ENCODE data around the gene TM4SF20. TPM values are rescaled to one million over a fixed set of nuclear protein-coding genes. Genes with fewer than 3 reads are reported as not detected.

The TM4SF20 gene
- polyA plus RNA-seq, 1 donor from 2014 or later, result not detected

- TF ChIP-seq REST (IDR thresholded peaks at IDR 0.05; ENCODE audit: borderline replicate concordance) (no peak), EP300 (conservative IDR thresholded peaks at IDR 0.05; ENCODE audit: poor library complexity, severe bottlenecking) (no peak), POLR2AphosphoS5 (IDR thresholded peaks at IDR 0.05) (no peak), TAF1 (IDR thresholded peaks at IDR 0.05; ENCODE audit: low read depth) (no peak), MXI1 (conservative IDR thresholded peaks at IDR 0.05; ENCODE audit: poor library complexity, severe bottlenecking) (no peak), EZH2 (IDR thresholded peaks at IDR 0.05; ENCODE audit: borderline replicate concordance, insufficient read depth, low read length, poor library complexity, severe bottlenecking) (no peak), CTCF (IDR thresholded peaks at IDR 0.05; ENCODE audit: poor library complexity, severe bottlenecking) (no peak), SMC3 (conservative IDR thresholded peaks at IDR 0.05; ENCODE audit: poor library complexity) (no peak), RAD21 (conservative IDR thresholded peaks at IDR 0.05) (no peak)
- H3K9ac ChIP-seq (ENCODE audit: low read length), result no peak overlapping the region
- no peaks in the 10 kb centered on the region for H3K9me3 ChIP-seq (ENCODE audit: low read length)
- H3K36me3 ChIP-seq (ENCODE audit: insufficient read depth, low read length), result no peaks in the 10 kb centered on the region
- no peaks in the 10 kb centered on the region for H4K20me1 ChIP-seq (ENCODE audit: insufficient read depth)
- no peaks in the 10 kb centered on the region for H3K27me3 ChIP-seq (ENCODE audit: insufficient read depth, low read depth, low read length)
- H3K4me2 ChIP-seq (ENCODE audit: low read length), result no peak overlapping the region
- no peak overlapping the region for H2AFZ ChIP-seq (ENCODE audit: low read depth, low read length)
- H3K4me3 ChIP-seq (ENCODE audit: low read length), result no peak overlapping the region
- no peaks in the 10 kb centered on the region for H3K9me2 ChIP-seq (ENCODE audit: insufficient read depth, low read length)
- no peaks in the 10 kb centered on the region for H3K79me2 ChIP-seq (replicated peaks; ENCODE audit: insufficient read depth, low read length)
- no peaks in the 10 kb centered on the region for H3F3A ChIP-seq (ENCODE audit: insufficient read depth, low read length, poor library complexity, severe bottlenecking)
- H3K27ac ChIP-seq (ENCODE audit: low read length), result no peak overlapping the region
These were observed 29.0 kb downstream of the TM4SF20 start for GRCh38 chr2:227349989-227350612.

- TF ChIP-seq TAF1 (IDR thresholded peaks at IDR 0.05; ENCODE audit: low read depth) (no peak), MXI1 (conservative IDR thresholded peaks at IDR 0.05; ENCODE audit: poor library complexity, severe bottlenecking) (no peak), EZH2 (IDR thresholded peaks at IDR 0.05; ENCODE audit: borderline replicate concordance, insufficient read depth, low read length, poor library complexity, severe bottlenecking) (no peak), REST (IDR thresholded peaks at IDR 0.05; ENCODE audit: borderline replicate concordance) (no peak)
These were observed 30.8 kb downstream of the TM4SF20 start for GRCh38 chr2:227348324-227348723.

More at GRCh38 chr2:227348324-227348723, 30.8 kb downstream of the TM4SF20 start:
- Histone ChIP-seq H3K27me3 (ENCODE audit: insufficient read depth, low read depth, low read length) (no peaks in the 10 kb centered on the region), H3K36me3 (ENCODE audit: insufficient read depth, low read length) (no peaks in the 10 kb centered on the region), H3K4me2 (ENCODE audit: low read length) (no peak overlapping the region), H3K9ac (ENCODE audit: low read length) (no peak overlapping the region), H3K27ac (ENCODE audit: low read length) (no peak overlapping the region), H3K9me3 (ENCODE audit: low read length) (no peaks in the 10 kb centered on the region), H3F3A (ENCODE audit: insufficient read depth, low read length, poor library complexity, severe bottlenecking) (no peaks in the 10 kb centered on the region), H3K79me2 (replicated peaks; ENCODE audit: insufficient read depth, low read length) (no peaks in the 10 kb centered on the region), H2AFZ (ENCODE audit: low read depth, low read length) (no peak overlapping the region), H3K4me3 (ENCODE audit: low read length) (no peak overlapping the region), H4K20me1 (ENCODE audit: insufficient read depth) (no peaks in the 10 kb centered on the region), H3K9me2 (ENCODE audit: insufficient read depth, low read length) (no peaks in the 10 kb centered on the region)
